ENCODE results near the gene CLDN5. TPM values are rescaled to one million over a fixed set of nuclear protein-coding genes. Genes with fewer than 3 reads are reported as not detected.

Gene CLDN5
- total and polyA plus RNA-seq, 2 experiments from 2014 or later: 2.0 to 3.2 TPM

DNA sequence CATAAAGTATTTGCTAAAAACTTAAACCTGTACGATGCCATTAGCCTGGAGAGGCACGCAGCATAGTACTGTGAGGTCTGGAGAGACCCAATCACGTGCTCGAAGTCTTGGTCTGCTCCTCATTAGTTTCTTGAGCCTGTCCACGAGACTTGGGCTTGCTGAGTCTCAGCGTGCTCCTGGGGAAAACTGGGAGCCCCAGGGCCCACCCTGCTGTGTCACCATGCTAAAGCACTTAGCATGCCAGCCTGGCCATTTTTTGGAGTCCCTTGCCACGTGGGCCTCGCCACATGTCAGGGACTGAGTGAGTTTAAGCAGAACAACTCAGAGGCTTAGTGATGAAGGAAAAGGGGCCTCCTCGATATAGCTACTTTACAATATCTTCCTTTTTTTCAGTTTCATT, 41.9 kb downstream of the CLDN5 start:
- no peaks in the 10 kb centered on the region for H3K9me2 ChIP-seq (ENCODE audit: insufficient read depth)
- H3K27ac Mint-ChIP-seq: no peak overlapping the region
- H3K27ac ChIP-seq (ENCODE audit: low read depth): no peak overlapping the region
- no peaks in the 10 kb centered on the region for H3F3A ChIP-seq (replicated peaks; ENCODE audit: low read depth)
- H3K4me2 ChIP-seq: no peak overlapping the region
- DNase-seq (ENCODE audit: low spot score) (no peak), ATAC-seq (no peak)
- peaks cover 14% of the 10 kb centered on the region for H3K4me1 Mint-ChIP-seq
- peaks cover 3% of the 10 kb centered on the region for H3K27me3 Mint-ChIP-seq (ENCODE audit: insufficient read depth, low read depth, poor library complexity)
- TF ChIP-seq, protein P1, sequence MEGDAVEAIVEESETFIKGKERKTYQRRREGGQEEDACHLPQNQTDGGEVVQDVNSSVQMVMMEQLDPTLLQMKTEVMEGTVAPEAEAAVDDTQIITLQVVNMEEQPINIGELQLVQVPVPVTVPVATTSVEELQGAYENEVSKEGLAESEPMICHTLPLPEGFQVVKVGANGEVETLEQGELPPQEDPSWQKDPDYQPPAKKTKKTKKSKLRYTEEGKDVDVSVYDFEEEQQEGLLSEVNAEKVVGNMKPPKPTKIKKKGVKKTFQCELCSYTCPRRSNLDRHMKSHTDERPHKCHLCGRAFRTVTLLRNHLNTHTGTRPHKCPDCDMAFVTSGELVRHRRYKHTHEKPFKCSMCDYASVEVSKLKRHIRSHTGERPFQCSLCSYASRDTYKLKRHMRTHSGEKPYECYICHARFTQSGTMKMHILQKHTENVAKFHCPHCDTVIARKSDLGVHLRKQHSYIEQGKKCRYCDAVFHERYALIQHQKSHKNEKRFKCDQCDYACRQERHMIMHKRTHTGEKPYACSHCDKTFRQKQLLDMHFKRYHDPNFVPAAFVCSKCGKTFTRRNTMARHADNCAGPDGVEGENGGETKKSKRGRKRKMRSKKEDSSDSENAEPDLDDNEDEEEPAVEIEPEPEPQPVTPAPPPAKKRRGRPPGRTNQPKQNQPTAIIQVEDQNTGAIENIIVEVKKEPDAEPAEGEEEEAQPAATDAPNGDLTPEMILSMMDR (conservative IDR thresholded peaks at IDR 0.05; ENCODE audit: low read depth in 2 of 2): no peak
- H3K79me2 ChIP-seq (replicated peaks; ENCODE audit: insufficient read depth): peaks cover 27% of the 10 kb centered on the region
- H4K20me1 ChIP-seq (replicated peaks; ENCODE audit: insufficient read depth): peaks cover 21% of the 10 kb centered on the region
- H3K27me3 ChIP-seq (ENCODE audit: insufficient read depth): no peaks in the 10 kb centered on the region
- H3K36me3 Mint-ChIP-seq (ENCODE audit: low read depth): peaks cover 34% of the 10 kb centered on the region
- H3K36me3 ChIP-seq (ENCODE audit: insufficient read depth): peaks cover 29% of the 10 kb centered on the region
- no peak overlapping the region for H3K4me3 Mint-ChIP-seq
- H2AFZ ChIP-seq: no peak overlapping the region
- no peaks in the 10 kb centered on the region for H3K9me3 Mint-ChIP-seq
- peaks cover 13% of the 10 kb centered on the region for H3K4me1 ChIP-seq (ENCODE audit: insufficient read depth)
- no peak overlapping the region for H3K4me3 ChIP-seq

- no peak for ATAC-seq
- Histone ChIP-seq H3K4me3 (peak overlapping the region; percentile 55), H3K36me3 (ENCODE audit: insufficient read depth) (peaks cover 26% of the 10 kb centered on the region), H3K79me2 (replicated peaks; ENCODE audit: insufficient read depth) (peaks cover 42% of the 10 kb centered on the region), H2AFZ (no peak overlapping the region), H4K20me1 (replicated peaks; ENCODE audit: insufficient read depth) (peaks cover 29% of the 10 kb centered on the region), H3K4me2 (peak overlapping the region; percentile 96), H3K9me2 (ENCODE audit: insufficient read depth) (no peaks in the 10 kb centered on the region), H3F3A (replicated peaks; ENCODE audit: low read depth) (no peaks in the 10 kb centered on the region), H3K4me1 (ENCODE audit: insufficient read depth) (peaks cover 13% of the 10 kb centered on the region), H3K27me3 (ENCODE audit: insufficient read depth) (no peaks in the 10 kb centered on the region), H3K27ac (ENCODE audit: low read depth) (no peak overlapping the region)
- Mint-ChIP-seq H3K36me3 (ENCODE audit: low read depth) (peaks cover 28% of the 10 kb centered on the region), H3K27ac (0 out of 2 replicates have a peak overlapping the region, but pooled peaks have one; percentile 100), H3K9me3 (no peaks in the 10 kb centered on the region), H3K4me3 (peak overlapping the region; percentile 97), H3K4me1 (peaks cover 17% of the 10 kb centered on the region), H3K27me3 (ENCODE audit: insufficient read depth, low read depth, poor library complexity) (peaks cover 3% of the 10 kb centered on the region)
- no peak for DNase-seq (ENCODE audit: low spot score)
- TF ChIP-seq, protein P2, sequence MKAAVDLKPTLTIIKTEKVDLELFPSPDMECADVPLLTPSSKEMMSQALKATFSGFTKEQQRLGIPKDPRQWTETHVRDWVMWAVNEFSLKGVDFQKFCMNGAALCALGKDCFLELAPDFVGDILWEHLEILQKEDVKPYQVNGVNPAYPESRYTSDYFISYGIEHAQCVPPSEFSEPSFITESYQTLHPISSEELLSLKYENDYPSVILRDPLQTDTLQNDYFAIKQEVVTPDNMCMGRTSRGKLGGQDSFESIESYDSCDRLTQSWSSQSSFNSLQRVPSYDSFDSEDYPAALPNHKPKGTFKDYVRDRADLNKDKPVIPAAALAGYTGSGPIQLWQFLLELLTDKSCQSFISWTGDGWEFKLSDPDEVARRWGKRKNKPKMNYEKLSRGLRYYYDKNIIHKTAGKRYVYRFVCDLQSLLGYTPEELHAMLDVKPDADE (IDR thresholded peaks at IDR 0.05): no peak
- TF ChIP-seq STAT1 (IDR thresholded peaks at IDR 0.05; ENCODE audit: unreplicated experiment): no peak
- TF ChIP-seq EZH2phosphoT487 (IDR thresholded peaks at IDR 0.05; ENCODE audit: unreplicated experiment): no peak
- TF ChIP-seq ZNF114 (CRISPR knock-in tag; IDR thresholded peaks at IDR 0.05): no peak
- TF ChIP-seq, protein P3, sequence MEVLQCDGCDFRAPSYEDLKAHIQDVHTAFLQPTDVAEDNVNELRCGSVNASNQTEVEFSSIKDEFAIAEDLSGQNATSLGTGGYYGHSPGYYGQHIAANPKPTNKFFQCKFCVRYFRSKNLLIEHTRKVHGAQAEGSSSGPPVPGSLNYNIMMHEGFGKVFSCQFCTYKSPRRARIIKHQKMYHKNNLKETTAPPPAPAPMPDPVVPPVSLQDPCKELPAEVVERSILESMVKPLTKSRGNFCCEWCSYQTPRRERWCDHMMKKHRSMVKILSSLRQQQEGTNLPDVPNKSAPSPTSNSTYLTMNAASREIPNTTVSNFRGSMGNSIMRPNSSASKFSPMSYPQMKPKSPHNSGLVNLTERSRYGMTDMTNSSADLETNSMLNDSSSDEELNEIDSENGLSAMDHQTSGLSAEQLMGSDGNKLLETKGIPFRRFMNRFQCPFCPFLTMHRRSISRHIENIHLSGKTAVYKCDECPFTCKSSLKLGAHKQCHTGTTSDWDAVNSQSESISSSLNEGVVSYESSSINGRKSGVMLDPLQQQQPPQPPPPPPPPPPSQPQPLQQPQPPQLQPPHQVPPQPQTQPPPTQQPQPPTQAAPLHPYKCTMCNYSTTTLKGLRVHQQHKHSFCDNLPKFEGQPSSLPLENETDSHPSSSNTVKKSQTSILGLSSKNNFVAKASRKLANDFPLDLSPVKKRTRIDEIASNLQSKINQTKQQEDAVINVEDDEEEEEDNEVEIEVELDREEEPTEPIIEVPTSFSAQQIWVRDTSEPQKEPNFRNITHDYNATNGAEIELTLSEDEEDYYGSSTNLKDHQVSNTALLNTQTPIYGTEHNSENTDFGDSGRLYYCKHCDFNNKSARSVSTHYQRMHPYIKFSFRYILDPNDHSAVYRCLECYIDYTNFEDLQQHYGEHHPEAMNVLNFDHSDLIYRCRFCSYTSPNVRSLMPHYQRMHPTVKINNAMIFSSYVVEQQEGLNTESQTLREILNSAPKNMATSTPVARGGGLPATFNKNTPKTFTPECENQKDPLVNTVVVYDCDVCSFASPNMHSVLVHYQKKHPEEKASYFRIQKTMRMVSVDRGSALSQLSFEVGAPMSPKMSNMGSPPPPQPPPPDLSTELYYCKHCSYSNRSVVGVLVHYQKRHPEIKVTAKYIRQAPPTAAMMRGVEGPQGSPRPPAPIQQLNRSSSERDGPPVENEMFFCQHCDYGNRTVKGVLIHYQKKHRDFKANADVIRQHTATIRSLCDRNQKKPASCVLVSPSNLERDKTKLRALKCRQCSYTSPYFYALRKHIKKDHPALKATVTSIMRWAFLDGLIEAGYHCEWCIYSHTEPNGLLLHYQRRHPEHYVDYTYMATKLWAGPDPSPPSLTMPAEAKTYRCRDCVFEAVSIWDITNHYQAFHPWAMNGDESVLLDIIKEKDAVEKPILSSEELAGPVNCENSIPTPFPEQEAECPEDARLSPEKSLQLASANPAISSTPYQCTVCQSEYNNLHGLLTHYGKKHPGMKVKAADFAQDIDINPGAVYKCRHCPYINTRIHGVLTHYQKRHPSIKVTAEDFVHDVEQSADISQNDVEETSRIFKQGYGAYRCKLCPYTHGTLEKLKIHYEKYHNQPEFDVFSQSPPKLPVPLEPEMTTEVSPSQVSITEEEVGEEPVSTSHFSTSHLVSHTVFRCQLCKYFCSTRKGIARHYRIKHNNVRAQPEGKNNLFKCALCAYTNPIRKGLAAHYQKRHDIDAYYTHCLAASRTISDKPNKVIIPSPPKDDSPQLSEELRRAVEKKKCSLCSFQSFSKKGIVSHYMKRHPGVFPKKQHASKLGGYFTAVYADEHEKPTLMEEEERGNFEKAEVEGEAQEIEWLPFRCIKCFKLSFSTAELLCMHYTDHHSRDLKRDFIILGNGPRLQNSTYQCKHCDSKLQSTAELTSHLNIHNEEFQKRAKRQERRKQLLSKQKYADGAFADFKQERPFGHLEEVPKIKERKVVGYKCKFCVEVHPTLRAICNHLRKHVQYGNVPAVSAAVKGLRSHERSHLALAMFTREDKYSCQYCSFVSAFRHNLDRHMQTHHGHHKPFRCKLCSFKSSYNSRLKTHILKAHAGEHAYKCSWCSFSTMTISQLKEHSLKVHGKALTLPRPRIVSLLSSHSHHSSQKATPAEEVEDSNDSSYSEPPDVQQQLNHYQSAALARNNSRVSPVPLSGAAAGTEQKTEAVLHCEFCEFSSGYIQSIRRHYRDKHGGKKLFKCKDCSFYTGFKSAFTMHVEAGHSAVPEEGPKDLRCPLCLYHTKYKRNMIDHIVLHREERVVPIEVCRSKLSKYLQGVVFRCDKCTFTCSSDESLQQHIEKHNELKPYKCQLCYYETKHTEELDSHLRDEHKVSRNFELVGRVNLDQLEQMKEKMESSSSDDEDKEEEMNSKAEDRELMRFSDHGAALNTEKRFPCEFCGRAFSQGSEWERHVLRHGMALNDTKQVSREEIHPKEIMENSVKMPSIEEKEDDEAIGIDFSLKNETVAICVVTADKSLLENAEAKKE (CRISPR knock-in tag; IDR thresholded peaks at IDR 0.05): no peak
- no peak for TF ChIP-seq JUNB (IDR thresholded peaks at IDR 0.05; ENCODE audit: unreplicated experiment)
- no peak for TF ChIP-seq ZNF331 (CRISPR knock-in tag; IDR thresholded peaks at IDR 0.05; ENCODE audit: low read depth)
- no peak for TF ChIP-seq CREB1 (CRISPR knock-in tag; IDR thresholded peaks at IDR 0.05; ENCODE audit: low read depth)
Measured at GRCh38 chr22:19480789-19481188, 43.4 kb downstream of the CLDN5 start.
